AG09309 (cell line): ENCODE results near the gene BORCS6.
A peak's percentile ranks its signal among the peaks of the same experiment; 100 is the strongest.
"Not testable (repeated sequence)": the region's sequence is repeated elsewhere in the genome, so short reads cannot be mapped to it uniquely, and the experiment has no call there.

ENCODE experiments used
- DNase-seq: peaks from one replicate; pipeline ENCODE4 v3.0.0-alpha.2; 2010; ENCODE audit warnings: low read depth
- H3K4me3 ChIP-seq: 2 replicates; pipeline ENCODE4 v1.5.1; 2011; ENCODE audit warnings: mild to moderate bottlenecking, low read depth, low read length, moderate library complexity; ENCODE audit not compliant: control insufficient read depth
- TF ChIP-seq, protein P1 (sequence below): IDR thresholded peaks from 2 replicates; pipeline ENCODE4 v1.5.1; 2011; ENCODE audit warnings: mild to moderate bottlenecking, low read depth, low read length, inconsistent platforms; ENCODE audit not compliant: insufficient read depth, control insufficient read depth; ENCODE audit errors: missing control alignments

The BORCS6 gene

DNA sequence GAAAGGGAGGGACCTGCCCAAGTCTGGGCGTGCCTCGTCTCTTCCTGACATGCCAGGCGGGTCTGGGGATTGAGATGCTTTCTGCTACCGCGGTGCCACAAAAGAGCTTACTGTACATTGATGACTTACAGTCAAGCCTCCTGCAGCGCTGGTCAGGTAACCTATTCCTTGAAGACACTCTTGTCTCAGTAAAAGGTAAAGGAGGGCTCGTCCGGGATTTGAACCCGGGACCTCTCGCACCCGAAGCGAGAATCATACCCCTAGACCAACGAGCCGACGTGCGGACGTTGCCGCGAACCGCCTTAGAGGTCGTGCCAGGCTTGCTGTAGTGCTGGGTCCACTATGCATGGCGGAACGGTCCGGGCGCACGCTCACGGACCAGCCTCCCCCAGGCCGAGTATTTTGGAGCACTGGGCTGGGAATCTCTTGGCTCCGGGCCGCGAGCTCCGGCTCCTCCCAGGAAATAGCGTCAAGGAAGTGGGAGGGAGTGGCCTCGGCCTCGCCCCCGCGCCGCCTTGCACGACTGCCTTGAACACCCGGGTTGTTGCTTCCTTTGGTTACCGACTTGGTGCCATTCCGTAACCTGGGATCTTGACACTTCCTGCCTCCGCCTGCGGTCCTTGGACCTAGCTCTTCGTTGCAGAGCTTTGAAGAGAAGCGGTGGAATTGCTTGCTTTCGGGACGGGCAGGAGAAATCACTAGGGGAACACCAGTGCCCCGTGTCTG lies 32.8 kb upstream of the BORCS6 start:
- H3K4me3 ChIP-seq = peak overlapping the region; percentile 72
- DNase-seq = peak; percentile 77
- TF ChIP-seq, protein P1, sequence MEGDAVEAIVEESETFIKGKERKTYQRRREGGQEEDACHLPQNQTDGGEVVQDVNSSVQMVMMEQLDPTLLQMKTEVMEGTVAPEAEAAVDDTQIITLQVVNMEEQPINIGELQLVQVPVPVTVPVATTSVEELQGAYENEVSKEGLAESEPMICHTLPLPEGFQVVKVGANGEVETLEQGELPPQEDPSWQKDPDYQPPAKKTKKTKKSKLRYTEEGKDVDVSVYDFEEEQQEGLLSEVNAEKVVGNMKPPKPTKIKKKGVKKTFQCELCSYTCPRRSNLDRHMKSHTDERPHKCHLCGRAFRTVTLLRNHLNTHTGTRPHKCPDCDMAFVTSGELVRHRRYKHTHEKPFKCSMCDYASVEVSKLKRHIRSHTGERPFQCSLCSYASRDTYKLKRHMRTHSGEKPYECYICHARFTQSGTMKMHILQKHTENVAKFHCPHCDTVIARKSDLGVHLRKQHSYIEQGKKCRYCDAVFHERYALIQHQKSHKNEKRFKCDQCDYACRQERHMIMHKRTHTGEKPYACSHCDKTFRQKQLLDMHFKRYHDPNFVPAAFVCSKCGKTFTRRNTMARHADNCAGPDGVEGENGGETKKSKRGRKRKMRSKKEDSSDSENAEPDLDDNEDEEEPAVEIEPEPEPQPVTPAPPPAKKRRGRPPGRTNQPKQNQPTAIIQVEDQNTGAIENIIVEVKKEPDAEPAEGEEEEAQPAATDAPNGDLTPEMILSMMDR = no peak

DNA sequence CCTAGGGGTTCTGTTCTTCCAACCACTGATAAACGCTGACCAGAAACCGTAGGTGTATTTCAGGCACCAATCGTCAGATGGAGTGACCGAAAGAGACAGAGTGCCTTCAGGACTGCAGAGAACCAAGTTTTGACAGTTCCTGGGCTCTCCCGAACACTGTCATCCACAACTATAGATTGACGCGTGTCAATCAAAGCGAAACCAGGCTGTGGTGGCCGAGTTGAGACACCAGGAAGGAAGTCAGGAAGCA lies 32.3 kb upstream of the BORCS6 start:
- peak overlapping the region; percentile 72 for H3K4me3 ChIP-seq
- DNase-seq = no peak
- TF ChIP-seq, protein P1 = no peak

DNA sequence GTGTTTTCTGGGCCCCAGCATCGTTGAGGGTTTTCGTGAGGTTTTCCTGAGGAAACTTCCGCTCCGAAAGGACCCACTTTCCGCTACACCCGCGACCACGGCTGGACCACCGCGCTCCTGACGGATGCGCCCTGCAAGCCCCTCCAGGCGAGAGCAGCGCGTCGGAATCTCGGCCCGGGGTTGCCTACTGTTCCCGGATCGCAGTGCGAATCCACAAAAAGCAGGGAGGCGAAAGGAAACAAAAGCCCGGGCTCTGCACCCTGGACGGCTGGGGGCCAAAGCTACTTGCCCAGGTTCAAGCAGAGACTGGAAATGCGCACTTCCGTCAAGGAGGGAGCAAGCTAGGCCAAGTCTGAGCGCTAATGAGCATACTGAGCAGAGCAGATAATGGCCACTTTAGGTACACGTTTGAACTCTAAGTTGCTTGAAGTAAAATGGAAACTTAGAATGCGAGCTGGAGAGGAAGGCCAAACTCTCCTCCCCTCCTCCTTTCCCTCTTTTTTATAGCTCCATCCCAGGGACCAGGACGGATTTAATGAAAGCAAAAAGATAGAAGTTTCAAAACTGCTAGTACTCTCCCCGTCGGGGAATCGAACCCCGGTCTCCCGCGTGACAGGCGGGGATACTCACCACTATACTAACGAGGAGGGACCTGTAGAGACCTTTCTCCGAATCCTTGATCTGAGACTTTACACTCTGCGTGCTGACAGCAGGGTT lies 31.8 kb upstream of the BORCS6 start:
- H3K4me3 ChIP-seq = peak overlapping the region; percentile 72
- TF ChIP-seq, protein P1 = no peak

DNA sequence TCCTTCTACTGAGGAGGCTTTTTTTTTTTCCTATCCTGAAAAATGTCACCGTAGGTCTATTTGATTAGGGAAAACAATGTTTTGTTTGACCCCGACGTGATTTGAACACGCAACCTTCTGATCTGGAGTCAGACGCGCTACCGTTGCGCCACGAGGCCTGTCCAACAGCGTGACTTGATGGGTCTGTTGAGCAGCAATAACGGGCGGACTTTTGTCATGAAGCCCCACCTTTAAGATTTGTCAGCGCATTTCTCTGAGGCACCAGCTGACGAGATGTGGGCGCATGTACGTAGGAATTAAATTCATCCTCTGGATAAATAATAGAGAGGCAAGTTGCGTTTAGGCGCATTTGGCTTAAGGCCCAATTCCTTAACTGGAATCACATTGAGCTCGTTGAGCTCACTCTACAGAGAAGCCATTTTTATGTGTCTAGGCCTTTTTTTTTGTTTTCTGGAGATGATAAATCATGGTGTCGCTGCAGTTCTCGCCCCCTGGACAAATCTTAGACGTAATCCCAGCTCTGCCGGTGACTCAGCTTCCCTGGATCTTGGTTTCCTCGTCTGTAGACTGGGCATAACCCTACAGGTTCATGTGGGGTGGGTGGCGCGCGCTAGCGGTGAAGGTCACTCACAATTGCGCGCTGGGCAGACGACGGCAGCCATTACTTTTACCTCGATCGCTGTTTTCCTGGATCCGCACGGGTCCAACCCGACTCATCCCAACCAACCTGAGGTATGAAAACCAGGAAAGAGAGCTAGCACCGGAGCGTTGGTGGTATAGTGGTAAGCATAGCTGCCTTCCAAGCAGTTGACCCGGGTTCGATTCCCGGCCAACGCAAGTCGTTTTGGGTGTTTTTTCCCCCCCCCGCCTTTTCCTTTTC lies 31.0 kb upstream of the BORCS6 start:
- H3K4me3 ChIP-seq = peak overlapping the region; percentile 65
- TF ChIP-seq, protein P1 = no peak
- DNase-seq = peak; percentile 80

More for the DNA sequence above, 31.8 kb upstream of the BORCS6 start:
- DNase-seq = peak; percentile 67

DNA sequence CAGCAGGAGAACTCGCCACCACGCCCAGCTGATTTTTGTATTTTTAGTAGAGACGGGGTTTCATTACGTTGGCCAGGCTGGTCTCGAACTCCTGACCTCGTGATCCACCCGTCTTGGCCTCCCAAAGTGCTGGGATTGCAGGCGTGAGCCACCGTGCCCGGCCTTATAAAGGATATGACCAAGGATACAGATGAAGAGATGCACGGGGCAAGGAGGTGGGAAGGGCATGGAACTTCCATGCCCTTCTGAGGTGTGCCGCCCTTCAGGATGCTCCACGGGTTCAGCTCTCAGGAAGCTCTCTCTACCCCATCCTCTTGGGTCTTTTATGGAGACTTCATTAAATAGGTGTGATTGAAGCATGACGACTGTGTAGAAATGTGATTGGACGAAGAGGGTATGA lies 24.0 kb upstream of the BORCS6 start:
- DNase-seq = not testable (repeated sequence)

DNA sequence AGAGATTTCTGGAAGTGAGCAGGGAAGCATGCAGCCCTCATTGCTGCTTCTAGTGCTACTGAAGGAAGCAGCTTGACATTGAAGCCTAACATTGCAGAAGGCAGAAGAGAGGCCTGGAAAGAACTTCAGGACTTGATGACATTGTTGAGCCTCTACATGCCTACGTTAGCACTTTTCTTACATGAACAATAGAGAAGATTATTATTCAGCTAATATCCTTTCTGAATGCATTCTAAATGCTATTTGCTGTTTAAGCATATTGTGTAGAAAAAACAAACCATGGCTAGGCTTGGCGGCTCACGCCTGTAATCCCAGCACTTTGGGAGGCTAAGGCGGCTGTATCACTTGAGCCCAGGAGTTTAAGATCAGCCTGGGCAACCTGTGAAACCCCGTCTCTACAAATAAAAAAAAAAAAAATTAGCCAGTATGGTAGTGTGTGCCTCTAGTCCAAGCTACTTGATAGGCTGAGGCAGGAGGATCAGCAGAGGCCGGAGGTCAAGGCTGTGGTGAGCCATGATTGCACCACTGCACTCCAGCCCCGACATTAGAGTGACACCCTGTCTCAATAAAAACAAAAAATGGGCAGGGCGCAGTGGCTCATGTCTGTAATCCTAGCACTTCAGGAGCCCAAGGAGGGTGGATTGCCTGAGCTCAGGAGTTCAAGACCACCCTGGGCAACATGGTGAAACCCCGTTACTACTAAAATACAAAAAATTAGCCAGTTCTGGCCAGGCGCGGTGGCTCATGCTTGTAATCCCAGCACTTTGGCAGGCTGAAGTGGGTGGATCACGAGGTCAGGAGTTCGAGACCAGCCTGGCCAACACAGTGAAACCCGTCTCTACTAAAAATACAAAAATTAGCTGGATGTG lies 22.6 kb upstream of the BORCS6 start:
- no peak for DNase-seq
- H3K4me3 ChIP-seq = no peak overlapping the region
- TF ChIP-seq, protein P1 = no peak

More for the DNA sequence above, 24.0 kb upstream of the BORCS6 start:
- H3K4me3 ChIP-seq = not testable (repeated sequence)
